Measurements from ENCODE around the gene DMXL1.
"Not testable (repeated sequence)": the region's sequence is repeated elsewhere in the genome, so short reads cannot be mapped to it uniquely, and the experiment has no call there.

DMXL1 gene

DNA sequence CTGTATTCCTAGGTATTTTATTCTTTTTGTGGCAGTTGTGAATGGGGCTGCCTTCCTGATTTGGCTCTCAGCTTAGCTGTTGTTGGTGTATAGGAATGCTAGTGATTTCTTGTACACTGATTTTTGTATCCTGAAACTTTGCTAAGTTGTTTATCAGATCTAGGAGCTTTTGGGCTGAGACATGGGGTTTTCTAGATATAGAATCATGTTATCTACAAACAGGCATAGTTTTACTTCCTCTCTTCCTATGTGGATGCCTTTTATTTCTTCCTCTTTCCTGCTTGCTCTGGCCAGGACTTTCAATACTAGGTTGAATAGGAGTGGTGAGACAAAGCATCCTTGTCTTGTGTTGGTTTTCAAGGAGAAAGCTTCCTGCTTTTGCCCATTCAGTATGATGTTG is 129.9 kb downstream of the DMXL1 start:
- in situ Hi-C loops (cut with HindIII; ENCODE audit: low sequenced_read_pairs) = no loop called here

DNA sequence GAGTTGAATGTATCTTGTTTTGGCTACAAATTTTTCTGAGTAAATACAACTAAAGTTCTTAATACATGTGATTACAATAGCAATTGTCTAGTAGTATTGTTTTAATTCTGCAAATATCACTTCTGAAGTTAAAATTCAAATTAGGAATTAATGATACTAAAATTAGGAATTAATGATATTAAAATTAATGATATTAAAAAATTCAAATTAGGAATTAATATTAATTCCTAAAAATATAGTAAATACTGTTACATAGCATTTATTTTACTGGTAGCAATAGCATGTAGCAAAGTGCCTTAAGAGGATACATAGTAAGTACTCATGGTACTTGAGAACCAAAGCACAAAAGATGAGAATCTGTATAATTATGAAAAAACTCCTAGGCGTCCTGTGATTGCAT is 136.2 kb downstream of the DMXL1 start:
- in situ Hi-C loops (cut with HindIII; ENCODE audit: low sequenced_read_pairs) = no loop called here

- in situ Hi-C loops (cut with HindIII; ENCODE audit: low sequenced_read_pairs) = no loop called here
Observed at GRCh38 chr5:119212026-119212425, 141.1 kb downstream of the DMXL1 start.

DNA sequence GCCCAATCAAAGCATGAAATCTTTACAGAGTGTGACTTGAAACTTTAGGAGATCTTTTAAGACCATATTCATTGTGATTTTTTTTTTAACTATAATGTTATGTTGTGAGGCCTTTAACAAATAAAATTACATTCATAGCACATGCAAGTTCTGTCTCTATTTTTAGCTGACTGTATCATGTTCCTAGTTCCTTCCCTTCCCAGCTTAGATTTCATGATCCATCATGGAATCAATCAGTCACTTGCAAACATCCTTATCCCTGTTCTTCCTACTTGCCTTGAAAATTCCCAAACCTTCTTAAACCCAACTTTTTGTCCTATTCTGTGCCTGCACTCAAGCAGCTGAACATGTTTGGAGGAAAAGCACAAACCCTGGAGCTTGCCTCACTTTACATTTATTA is 141.8 kb downstream of the DMXL1 start:
- in situ Hi-C loops (cut with HindIII; ENCODE audit: low sequenced_read_pairs) = no loop called here

DNA sequence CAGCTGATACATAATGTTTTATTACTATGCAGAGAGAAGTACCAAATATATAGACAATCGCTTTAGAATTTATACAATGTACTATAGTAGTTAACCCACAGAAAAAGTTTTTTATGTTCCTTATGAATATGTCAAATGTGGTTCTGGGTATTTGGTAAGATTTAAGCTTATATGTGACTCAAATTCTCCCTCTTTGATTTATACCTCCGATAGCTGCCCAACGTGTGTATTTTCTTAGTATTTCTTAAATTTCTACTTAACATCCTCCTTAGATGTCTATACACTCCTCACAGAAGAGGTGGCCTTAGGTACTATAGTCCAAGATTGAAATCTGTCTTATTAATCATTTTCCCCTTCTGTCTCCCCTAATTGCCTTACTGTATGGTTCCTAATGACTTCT is 146.3 kb downstream of the DMXL1 start:
- in situ Hi-C loops (cut with HindIII; ENCODE audit: low sequenced_read_pairs) = no loop called here

DNA sequence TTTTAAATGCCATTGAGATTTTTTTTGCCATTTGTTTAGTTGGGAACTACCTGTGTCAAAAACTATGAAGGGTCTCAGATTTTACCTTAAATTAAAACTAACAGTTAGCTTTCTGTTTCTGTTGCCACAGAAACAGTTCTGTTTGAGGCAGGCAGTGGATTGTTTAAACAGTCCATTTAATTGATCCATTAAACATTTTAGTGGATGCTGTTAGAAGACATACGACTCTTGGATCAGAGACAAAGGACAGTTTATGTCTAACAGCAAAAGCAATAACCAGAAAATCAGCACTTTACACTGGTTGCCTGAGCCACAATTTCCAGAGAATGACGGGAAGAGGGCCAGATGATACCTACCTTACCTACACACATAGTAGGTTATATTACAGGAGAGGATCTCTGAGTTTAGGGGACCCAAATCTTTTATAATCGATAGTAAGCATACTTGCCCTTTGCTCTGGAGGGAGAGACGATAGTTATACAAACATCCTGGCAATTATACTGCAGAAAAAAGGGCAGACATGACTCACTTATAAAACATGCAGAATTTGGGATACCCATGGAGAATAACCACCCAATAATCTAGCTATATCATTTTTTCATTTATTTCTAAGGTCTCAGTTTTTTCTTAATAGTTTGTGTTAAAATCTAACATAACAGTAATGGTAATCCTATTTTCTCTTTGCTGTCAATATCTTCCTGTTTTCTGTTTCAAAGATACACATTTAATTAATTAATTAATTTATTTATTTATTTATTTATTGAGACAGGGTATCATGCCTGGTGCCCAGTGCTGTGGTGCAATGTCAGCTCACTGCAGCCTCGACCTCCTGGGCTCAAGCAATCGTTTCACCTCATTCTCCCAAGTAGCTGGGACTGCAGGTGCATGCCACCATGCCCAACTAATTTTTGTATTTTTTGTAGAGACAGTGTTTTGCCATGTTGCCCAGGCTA is 148.2 kb downstream of the DMXL1 start:
- in situ Hi-C loops (cut with HindIII; ENCODE audit: low sequenced_read_pairs) = no loop called here

- in situ Hi-C loops (cut with HindIII; ENCODE audit: low sequenced_read_pairs) = no loop called here
Observed at GRCh38 chr5:119220576-119221197, 149.8 kb downstream of the DMXL1 start.

GRCh38 chr5:119221330-119221729 is 150.4 kb downstream of the DMXL1 start:
- in situ Hi-C loops (cut with HindIII; ENCODE audit: low sequenced_read_pairs) = no loop called here

DNA sequence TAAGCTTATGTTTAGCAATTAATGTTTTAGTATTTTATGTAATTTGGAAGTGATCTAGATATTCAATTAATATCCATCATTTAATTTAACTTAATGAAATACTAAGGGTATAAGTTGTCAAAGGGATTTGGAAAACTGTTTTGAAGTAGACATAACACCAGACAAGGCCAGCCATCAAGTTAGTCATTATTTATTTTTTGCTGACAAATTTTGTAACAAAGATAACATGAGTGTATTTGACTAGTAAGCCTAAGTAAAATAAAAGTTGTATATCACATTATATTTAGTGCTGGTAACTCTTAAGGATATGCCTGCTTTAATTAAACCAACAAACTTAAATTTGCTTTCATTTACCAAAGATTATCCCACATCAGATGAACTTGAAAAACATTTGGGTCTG is 159.1 kb downstream of the DMXL1 start:
- in situ Hi-C loops (cut with HindIII; ENCODE audit: low sequenced_read_pairs) = no loop called here

- in situ Hi-C loops (cut with HindIII; ENCODE audit: low sequenced_read_pairs) = no loop called here
Observed at GRCh38 chr5:119238265-119239118, 167.6 kb downstream of the DMXL1 start.

DNA sequence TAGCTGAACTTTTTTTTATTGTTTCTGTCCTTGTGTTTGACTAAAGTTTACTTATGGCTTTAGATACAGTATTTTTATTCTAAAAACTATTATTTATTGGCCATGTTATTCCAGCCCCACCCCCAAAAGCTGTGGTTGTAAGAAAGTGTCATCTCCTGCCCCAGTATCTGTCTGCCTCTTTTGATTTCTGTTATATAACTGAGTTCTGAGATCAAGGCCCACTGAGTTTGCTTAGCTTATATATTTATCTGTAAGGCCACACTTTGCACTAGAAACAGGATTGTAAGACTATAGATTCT is 168.2 kb downstream of the DMXL1 start:
- in situ Hi-C loops (cut with HindIII; ENCODE audit: low sequenced_read_pairs) = no loop called here

DNA sequence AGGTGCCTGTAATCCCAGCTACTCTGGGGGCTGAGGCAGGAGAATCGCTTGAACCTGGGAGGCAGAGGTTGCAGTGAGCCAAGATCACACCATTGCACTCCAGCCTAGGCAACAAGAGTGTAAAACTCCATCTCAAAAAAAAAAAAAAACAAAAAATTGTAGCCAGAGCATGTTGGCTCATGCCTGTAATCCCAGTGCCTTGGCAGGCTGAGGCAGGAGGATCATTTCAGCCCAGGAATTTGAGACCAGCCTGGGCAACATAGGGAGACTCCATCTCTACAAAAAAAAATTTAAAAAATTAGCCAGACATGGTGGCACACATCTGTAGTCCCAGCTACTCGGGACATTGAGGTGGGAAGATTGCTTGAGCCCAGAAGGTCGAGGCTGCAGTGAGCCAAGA is 168.9 kb downstream of the DMXL1 start:
- in situ Hi-C loops (cut with HindIII; ENCODE audit: low sequenced_read_pairs) = not testable (repeated sequence)

DNA sequence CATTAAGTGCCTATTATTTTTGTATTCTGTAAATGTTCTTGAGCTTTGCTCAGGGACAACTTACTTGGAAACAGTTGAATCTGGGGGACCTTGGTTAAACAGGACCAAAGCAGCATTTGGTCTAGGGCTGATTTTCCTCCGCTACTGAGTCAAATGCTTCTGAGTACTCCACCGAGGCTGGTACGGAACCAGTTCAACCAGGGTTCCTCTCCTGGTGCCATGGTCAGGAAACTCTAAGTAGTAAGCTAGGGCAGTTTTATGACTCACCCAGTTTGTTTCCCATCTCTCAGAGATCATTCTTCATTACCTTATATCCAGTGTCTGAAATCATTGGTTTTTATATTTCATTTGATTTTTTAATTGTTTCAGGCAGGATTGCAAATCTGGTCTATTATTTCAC is 173.0 kb downstream of the DMXL1 start:
- in situ Hi-C loops (cut with HindIII; ENCODE audit: low sequenced_read_pairs) = no loop called here

- in situ Hi-C loops (cut with HindIII; ENCODE audit: low sequenced_read_pairs) = no loop called here
Observed at GRCh38 chr5:119250946-119251901, 180.3 kb downstream of the DMXL1 start.

GRCh38 chr5:119255571-119256356 is 184.9 kb downstream of the DMXL1 start:
- in situ Hi-C loops (cut with HindIII; ENCODE audit: low sequenced_read_pairs) = no loop called here

DNA sequence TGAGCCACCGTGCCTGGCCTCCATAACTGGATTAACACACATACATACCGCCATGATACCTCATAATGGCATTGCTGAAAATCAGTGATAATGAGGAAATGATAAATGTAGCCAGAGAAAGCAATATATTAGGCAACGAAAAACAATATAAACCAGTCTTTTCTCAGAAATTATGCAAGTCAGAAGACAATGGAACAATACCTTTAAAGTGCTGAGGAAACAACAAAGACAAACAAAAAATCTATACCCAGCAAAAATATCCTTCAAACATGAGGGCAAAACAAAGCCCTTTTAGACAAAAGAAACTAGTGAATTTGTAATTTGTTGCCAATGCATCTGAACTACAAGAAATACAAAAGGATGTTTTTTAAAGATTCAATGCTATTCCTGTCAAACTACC is 186.7 kb downstream of the DMXL1 start:
- in situ Hi-C loops (cut with HindIII; ENCODE audit: low sequenced_read_pairs) = no loop called here

GRCh38 chr5:119263639-119264038 is 192.8 kb downstream of the DMXL1 start:
- in situ Hi-C loops (cut with HindIII; ENCODE audit: low sequenced_read_pairs) = no loop called here

GRCh38 chr5:119264186-119264585 is 193.3 kb downstream of the DMXL1 start:
- in situ Hi-C loops (cut with HindIII; ENCODE audit: low sequenced_read_pairs) = no loop called here

GRCh38 chr5:119267958-119268386 is 197.1 kb downstream of the DMXL1 start:
- in situ Hi-C loops (cut with HindIII; ENCODE audit: low sequenced_read_pairs) = no loop called here
